COR-L47 (cell line): ENCODE measurements around the gene SNIP1.
"Not testable (repeated sequence)": the region's sequence is repeated elsewhere in the genome, so short reads cannot be mapped to it uniquely, and the experiment has no call there.

Source experiments
- DNase-seq: peaks from one replicate; lab custom pipeline; 2025; lab: John Stamatoyannopoulos, UW

SNIP1 gene

GRCh38 chr1:37553927-37554808 is at the start of gene SNIP1:
Gene SNIP1 (minus strand): TSS chr1:37554293. CDS start chr1:37554229, 64 bp downstream.
- peak; percentile 90 for DNase-seq

- DNase-seq, result peak; percentile 42
Measured at GRCh38 chr1:37602750-37603694, 48.9 kb upstream of the SNIP1 start.

GRCh38 chr1:37601441-37601840 is 47.3 kb upstream of the SNIP1 start:
- no peak for DNase-seq

GRCh38 chr1:37599940-37600339 is 45.8 kb upstream of the SNIP1 start:
- no peak for DNase-seq

- DNase-seq, result no peak
Measured at GRCh38 chr1:37596182-37596667, 42.1 kb upstream of the SNIP1 start.

GRCh38 chr1:37595440-37596181 is 41.5 kb upstream of the SNIP1 start, which contains the start of gene GNL2:
Gene GNL2 (minus strand): TSS chr1:37595937. CDS start chr1:37595822, 115 bp downstream.
- peak; percentile 96 for DNase-seq

- no peak for DNase-seq
Measured at GRCh38 chr1:37593726-37594125, 39.6 kb upstream of the SNIP1 start.

- DNase-seq, result no peak
Measured at GRCh38 chr1:37588939-37589338, 34.8 kb upstream of the SNIP1 start.

- DNase-seq, result not testable (repeated sequence)
Measured at GRCh38 chr1:37584544-37584943, 30.5 kb upstream of the SNIP1 start.

- DNase-seq, result no peak
Measured at GRCh38 chr1:37575692-37576091, 21.6 kb upstream of the SNIP1 start.

GRCh38 chr1:37574834-37575480 is 20.9 kb upstream of the SNIP1 start:
- DNase-seq, result no peak

GRCh38 chr1:37570528-37571334 is 16.6 kb upstream of the SNIP1 start:
- no peak for DNase-seq

- no peak for DNase-seq
Measured at GRCh38 chr1:37567023-37567422, 12.9 kb upstream of the SNIP1 start.

- DNase-seq, result no peak
Measured at GRCh38 chr1:37564892-37565291, 10.8 kb upstream of the SNIP1 start.

- DNase-seq, result no peak
Measured at GRCh38 chr1:37562984-37563383, 8.9 kb upstream of the SNIP1 start.

- no peak for DNase-seq
Measured at GRCh38 chr1:37561133-37562132, 7.3 kb upstream of the SNIP1 start.

GRCh38 chr1:37560401-37561132 is 6.5 kb upstream of the SNIP1 start:
- DNase-seq, result no peak

- DNase-seq, result not testable (repeated sequence)
Measured at GRCh38 chr1:37559957-37560379, 5.9 kb upstream of the SNIP1 start.
